H1 (cell line): ENCODE data around the gene MRPL11. TPM values are rescaled to one million over a fixed set of nuclear protein-coding genes. Genes with fewer than 3 reads are reported as not detected.

Experiments used
- CBX5 ChIP-seq: fragments of 300-800, 300-1000 bp; sonication (generic); IDR thresholded peaks from 2 replicates; pipeline ENCODE4 v1.7.1; 2016; ENCODE audit warnings: antibody characterized with exemption, low read length, low read depth
- KDM4A ChIP-seq: IDR thresholded peaks from one replicate; pipeline ENCODE4 v1.7.1; 2012; ENCODE audit warnings: low read depth, mild to moderate bottlenecking, moderate library complexity, low read length, inconsistent platforms; ENCODE audit not compliant: severe bottlenecking
- KDM5A ChIP-seq: fragments of 200-600 bp; IDR thresholded peaks from 2 replicates; pipeline ENCODE4 v1.7.1; 2012; ENCODE audit warnings: mild to moderate bottlenecking, low read length, inconsistent platforms, mixed read lengths
- RNF2 ChIP-seq: fragments of 200-900, 300-1000 bp; sonication (generic); IDR thresholded peaks from 2 replicates; pipeline ENCODE4 v1.7.1; 2016; ENCODE audit warnings: borderline replicate concordance, low read depth, mild to moderate bottlenecking, antibody characterized with exemption, low read length; ENCODE audit not compliant: poor library complexity, severe bottlenecking; ENCODE audit errors: missing control alignments
- SIN3A ChIP-seq, 2 experiments: IDR thresholded peaks in 1 of 2; conservative IDR thresholded peaks in 1 of 2; 2 replicates each; pipeline ENCODE4 v1.6.1; 2011 to 2012; ENCODE audit warnings: low read length in 2 of 2, improper control_type of control experiment in 1 of 2, low read depth in 1 of 2, mild to moderate bottlenecking in 1 of 2
- SIRT6 ChIP-seq: IDR thresholded peaks from one replicate; pipeline ENCODE4 v1.7.1; 2012; ENCODE audit warnings: low read length, inconsistent platforms
- SUZ12 ChIP-seq: fragments of 200-600 bp; sonication (generic); IDR thresholded peaks from 2 replicates; pipeline ENCODE4 v1.6.1; 2012; ENCODE audit warnings: mild to moderate bottlenecking, inconsistent platforms, low read length, moderate library complexity, mixed read lengths
- polyA plus RNA-seq, 7 experiments: library from polyadenylated mRNA; depleted of rRNA in 3 of 7; stranded (reverse) in 5 of 7; unstranded in 2 of 7; fragments of >200 nt in 5 of 7; fragments of 200-250 nt in 2 of 7; gene quantifications; 1 replicate in 5 of 7; 2 replicates in 1 of 7; 4 replicates in 1 of 7; pipeline versions ENCODE4 v1.2.1 to v1.2.3, GENCODE V29; 2011 to 2013; ENCODE audit warnings: missing spikeins in 2 of 7, mixed read lengths in 2 of 7
- total RNA-seq: library from RNA; stranded (reverse); fragmentation: NEBNext Ultra II Directional; extraction: Animal tissue kit (Norgen Biotek cat#: 25700); gene quantifications from 2 replicates; pipeline ENCODE4 v1.2.1, GENCODE V29; 2021
- TF ChIP-seq, protein P1 (sequence below): IDR thresholded peaks from 2 replicates; pipeline ENCODE4 v1.6.1; 2012; ENCODE audit warnings: inconsistent platforms

Gene MRPL11
- total and polyA plus RNA-seq, 2 of the 8 experiments (the other 6 are each of a cell fraction or from before 2014, with no cell fraction given): 105 to 141 TPM

DNA sequence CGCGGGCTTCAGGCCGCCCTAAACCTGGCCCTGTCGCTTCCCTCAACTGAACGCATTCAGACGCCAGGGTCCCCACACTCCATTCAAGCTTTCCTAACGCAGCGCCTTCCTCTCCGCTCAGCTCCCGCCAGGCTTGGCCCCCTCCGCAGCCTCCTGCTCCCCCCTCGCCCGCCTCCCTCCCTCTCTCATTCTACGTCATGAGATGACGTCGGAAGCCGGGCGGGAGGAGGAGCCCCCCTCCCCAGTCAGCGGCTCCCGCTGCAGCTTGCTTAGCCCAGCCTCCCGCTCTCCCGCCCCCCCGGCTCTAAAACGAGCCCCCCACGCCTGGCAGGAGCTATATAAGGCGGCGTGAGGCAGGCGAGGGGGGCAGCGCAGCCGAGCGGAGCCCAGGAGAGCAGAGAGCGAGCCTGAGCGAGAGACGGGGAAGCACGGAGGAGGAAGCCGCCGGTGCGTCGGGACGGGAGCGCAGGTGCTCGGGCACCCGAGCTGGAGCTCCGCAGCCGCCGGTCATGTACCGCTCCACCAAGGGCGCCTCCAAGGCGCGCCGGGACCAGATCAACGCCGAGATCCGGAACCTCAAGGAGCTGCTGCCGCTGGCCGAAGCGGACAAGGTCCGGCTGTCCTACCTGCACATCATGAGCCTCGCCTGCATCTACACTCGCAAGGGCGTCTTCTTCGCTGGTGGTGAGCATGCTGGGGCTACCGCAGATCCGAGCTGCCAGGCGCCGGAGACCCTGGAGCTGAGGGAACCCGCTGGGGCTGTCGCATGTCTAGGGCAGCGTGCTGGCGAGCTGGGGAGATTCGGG lies 17.8 kb downstream of the MRPL11 start, which contains the start of gene NPAS4 (continued):
- TF ChIP-seq SIN3A (conservative IDR thresholded peaks at IDR 0.05 in 1 of 2, IDR thresholded peaks at IDR 0.05 in 1 of 2; ENCODE audit: low read depth in 1 of 2, low read length in 2 of 2) (no peak), SUZ12 (peak; percentile 74; the same call in 1 of the 2 replicates), RNF2 (peak; percentile 59), KDM5A (no peak), KDM4A (peak; percentile 8), SIRT6 (no peak), CBX5 (no peak)
- TF ChIP-seq, protein P1, sequence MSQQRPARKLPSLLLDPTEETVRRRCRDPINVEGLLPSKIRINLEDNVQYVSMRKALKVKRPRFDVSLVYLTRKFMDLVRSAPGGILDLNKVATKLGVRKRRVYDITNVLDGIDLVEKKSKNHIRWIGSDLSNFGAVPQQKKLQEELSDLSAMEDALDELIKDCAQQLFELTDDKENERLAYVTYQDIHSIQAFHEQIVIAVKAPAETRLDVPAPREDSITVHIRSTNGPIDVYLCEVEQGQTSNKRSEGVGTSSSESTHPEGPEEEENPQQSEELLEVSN: 0 out of 2 replicates have a peak, but pooled peaks have one; percentile 11
